Stimulated activated CD4-positive, alpha-beta T cell treated with anti-CD3 and anti-CD28 coated beads, TNF-alpha, amount 100 ng/mL, for 4 hours (primary cell): ENCODE results near the gene CHAMP1.

Experiments
- DNase-seq, 3 experiments: peaks; one replicate each; pipeline ENCODE4 v3.0.0-alpha.2; 2020; ENCODE audit warnings: low read depth in 3 of 3

Gene CHAMP1, protein sequence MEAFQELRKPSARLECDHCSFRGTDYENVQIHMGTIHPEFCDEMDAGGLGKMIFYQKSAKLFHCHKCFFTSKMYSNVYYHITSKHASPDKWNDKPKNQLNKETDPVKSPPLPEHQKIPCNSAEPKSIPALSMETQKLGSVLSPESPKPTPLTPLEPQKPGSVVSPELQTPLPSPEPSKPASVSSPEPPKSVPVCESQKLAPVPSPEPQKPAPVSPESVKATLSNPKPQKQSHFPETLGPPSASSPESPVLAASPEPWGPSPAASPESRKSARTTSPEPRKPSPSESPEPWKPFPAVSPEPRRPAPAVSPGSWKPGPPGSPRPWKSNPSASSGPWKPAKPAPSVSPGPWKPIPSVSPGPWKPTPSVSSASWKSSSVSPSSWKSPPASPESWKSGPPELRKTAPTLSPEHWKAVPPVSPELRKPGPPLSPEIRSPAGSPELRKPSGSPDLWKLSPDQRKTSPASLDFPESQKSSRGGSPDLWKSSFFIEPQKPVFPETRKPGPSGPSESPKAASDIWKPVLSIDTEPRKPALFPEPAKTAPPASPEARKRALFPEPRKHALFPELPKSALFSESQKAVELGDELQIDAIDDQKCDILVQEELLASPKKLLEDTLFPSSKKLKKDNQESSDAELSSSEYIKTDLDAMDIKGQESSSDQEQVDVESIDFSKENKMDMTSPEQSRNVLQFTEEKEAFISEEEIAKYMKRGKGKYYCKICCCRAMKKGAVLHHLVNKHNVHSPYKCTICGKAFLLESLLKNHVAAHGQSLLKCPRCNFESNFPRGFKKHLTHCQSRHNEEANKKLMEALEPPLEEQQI

DNA sequence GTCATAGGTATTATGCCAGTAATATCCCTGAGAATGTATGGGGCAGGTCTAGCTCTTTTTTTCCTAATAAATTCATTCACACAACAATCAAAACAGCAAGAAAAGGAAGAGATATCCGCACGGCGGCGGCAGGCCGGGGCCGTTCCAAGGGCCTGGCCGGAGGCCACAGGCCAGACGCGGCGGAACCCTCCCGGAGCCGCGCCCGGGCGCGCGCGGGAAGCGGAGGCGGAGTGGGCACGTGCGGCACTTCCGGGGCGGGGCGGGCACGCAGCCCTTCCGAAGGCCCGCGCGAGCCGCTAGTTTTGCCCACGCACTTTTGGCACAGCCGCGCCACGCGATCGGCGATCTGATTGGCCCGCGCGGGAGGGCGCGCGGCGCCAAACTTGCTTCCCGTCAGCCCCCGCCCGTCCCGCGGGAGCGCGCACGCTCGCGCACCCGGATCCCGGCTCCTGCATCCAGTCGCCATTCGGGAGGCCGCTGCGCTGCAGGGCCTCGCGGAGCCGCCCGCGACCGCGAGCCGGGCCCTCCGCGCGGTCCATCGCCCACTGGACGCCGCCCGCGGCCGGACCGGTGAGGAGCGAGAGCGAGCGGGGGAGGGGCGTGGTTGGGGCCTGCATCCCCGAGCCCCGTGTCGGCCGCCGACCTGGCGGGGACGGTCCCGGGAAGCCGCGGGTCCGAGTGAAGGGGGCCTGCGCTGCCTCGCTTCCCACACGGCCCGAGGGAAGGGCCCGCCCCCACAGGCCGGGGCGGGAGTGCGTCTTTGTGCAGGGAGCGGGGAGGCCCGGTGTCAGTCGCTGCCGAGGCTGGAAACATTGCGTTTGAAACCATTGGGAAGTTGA is at the start of gene CHAMP1:
CHAMP1 (plus strand) TSS at position 430 of the 839 bp plus-strand sequence. CDS start 9,340 bp downstream, outside the sequence.
- DNase-seq = peak; percentile 76 to 86 (median 81)

DNA sequence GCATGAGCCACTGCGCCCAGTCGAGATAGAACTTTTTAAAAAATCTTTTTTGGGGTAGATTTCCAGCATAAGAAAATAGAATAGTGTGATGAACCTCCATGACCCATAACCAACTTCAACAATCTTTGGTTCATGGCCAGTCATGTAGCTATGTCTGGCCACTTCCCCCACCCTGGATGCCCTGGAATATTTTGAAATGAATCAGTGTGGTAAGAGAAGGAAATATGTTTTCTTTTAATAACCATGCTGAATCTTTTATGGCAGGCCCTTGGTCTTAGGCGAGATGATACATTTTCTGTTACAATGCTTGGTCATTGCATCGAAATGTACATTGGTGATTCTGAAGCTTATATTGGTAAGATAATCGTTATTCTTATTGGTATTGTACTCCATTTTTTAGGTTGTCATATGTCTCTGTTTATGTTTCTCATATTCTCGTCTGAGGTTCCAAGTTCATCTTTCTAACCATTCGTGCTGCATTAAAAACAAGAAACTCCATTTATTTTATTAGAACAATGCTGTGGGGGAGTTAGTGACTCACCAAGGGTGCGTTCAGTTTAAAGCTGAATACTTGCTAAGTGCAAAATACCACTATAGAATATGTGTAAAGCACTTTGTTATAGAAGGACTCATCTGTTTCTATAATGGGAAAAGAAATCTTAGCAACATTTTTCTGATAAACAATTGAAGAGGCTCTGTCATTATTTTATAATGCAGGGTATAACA is 49.3 kb upstream of the CHAMP1 start:
- DNase-seq = no peak

DNA sequence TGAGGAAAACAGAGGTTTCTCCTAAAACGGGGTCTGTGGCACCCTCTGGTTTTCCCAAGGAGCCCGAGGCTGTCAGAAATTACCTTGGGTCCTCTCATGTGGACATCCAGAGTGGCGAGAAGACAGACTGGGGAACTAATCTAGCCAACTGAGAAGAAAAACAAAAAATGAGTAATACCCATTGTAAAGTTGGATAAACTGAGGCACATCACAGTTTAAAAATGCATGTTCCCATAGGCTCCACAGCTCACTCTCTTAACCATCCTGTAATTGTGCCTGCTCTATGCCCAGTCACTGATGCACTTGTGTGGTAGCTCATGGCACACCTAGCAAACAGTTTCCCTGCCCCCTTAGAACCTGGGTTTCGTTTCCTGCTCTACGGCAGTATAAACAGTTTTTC is 48.1 kb upstream of the CHAMP1 start:
- DNase-seq = no peak

DNA sequence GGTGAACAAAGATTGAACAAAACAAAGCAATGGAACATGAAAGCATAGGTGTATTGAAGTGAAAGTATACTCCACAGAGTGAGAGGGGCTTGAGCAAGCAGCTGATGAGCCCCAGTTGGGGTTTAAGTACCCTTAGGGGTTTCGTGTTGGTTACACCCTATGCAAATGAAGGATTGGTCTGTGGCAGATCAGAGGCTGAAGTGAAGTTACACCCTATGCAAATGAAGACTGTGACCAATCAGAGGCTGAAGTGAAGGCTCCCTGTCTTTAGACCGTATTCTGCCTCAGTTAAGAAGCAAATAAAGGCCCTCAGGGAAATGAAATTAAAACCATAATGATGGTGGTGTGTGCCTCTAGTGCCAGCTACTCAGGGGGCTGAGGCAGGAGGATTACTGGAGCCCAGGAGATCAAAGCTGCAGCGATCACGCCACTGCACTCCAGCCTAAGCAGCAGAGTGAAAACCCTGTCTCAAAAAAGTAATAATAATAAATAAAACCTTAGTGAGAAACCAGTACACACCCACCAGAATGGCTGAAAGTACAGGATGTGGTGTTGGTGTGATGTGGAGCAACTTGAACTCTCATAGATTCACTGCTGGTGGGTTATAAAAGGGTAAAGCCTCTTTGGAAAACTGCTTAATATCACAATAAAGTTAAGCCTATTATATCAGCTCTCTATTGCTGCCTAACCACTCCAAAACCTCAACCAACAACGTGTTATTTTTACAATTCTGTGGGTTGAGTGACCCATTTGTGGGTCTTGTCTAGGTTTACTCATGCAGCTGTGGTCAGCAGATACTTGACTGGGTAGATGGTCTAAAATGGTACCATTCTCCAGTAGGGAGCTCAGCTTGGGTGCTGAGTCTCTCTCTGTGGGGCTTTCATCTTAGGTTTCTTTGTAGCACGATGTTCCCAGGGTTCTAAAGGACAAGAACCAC is 45.7 kb upstream of the CHAMP1 start:
- no peak for DNase-seq

GRCh38 chr13:114269281-114269770 is 45.0 kb upstream of the CHAMP1 start:
- DNase-seq = no peak

- DNase-seq = no peak
Observed at GRCh38 chr13:114272977-114273376, 41.3 kb upstream of the CHAMP1 start.

DNA sequence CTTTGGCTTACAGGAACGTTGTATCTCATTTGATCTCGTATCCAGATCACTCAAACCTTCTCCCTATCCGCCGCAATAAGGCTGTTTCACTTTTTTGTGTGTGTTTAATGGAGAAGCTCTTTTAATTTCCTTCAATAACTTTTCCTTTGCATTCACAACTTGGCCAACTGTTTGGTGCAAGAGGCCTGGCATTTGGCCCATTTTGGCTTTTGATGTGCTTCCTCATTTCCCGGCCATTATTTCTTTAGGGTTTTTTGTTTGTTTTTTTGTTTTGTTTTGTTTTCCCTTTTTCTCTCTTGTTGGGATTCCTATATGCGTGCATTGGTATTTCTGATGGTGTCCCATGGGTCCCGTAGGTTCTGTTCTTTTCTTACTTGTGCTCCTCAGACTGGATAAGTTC is 39.0 kb upstream of the CHAMP1 start:
- DNase-seq = no peak

- DNase-seq = no peak
Observed at GRCh38 chr13:114279146-114279545, 35.2 kb upstream of the CHAMP1 start.

- DNase-seq = no peak
Observed at GRCh38 chr13:114279758-114280355, 34.4 kb upstream of the CHAMP1 start.

GRCh38 chr13:114281351-114282040 is 32.8 kb upstream of the CHAMP1 start, which contains the start of gene UPF3A:
Gene UPF3A (plus strand): TSS chr13:114281601. CDS start chr13:114281640, 39 bp downstream.
- peak; percentile 82 to 89 (median 82) for DNase-seq

DNA sequence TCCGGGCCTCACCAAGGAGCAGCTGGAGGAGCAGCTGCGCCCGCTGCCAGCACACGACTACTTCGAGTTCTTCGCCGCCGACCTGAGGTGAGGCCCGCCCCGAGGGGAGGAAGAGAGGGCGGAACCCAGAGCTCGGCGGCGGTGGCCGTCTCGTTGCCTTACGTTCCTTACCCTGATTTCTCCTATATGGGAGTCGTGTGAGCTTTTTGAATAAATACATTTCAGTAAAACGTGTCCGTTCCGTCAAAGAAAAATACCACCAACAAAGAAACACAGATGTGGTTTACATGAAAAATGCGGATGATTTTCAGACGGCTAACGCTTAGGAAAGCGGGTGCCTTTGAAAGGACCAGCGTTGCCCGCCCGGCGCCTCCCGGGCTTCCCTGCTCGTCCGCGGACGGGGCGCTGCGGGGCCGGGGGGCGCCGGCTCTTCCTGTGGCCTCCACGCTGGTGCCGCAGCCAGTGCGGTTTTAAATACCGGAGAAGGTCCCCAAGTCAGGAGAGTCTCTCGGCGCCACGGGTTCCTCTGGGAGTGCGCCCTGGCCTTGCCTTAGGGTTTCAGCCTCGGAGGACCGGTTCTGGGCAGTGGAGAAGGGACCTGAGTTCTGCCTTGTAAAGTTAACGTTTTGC is 32.1 kb upstream of the CHAMP1 start:
- DNase-seq = peak in 2 of 3 experiments; percentile 5 to 17

GRCh38 chr13:114283576-114283975 is 30.7 kb upstream of the CHAMP1 start:
- DNase-seq = no peak

DNA sequence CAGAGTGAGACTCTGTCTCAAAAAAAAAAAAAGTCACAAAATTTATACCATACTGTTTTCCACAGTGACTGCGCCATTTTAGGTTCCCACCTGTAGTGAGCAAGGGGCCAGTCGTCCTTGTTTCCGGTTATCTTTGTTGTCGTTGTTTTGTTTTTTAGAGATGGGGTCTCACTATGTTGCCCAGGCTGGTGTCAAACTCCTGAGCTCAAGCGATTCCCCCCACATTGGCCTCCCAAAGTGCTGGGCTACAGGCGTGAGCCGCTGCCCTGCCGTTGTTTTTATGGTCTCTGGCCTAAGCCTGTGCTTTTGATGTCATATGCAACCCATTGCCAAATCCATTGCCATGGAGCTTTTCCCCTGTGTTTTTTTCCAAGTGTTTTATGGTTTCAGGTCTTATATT is 29.6 kb upstream of the CHAMP1 start:
- no peak for DNase-seq

- no peak for DNase-seq
Observed at GRCh38 chr13:114285166-114285808, 29.0 kb upstream of the CHAMP1 start.

- DNase-seq = no peak
Observed at GRCh38 chr13:114286808-114287207, 27.5 kb upstream of the CHAMP1 start.

- no peak for DNase-seq
Observed at GRCh38 chr13:114288157-114288591, 26.1 kb upstream of the CHAMP1 start.

DNA sequence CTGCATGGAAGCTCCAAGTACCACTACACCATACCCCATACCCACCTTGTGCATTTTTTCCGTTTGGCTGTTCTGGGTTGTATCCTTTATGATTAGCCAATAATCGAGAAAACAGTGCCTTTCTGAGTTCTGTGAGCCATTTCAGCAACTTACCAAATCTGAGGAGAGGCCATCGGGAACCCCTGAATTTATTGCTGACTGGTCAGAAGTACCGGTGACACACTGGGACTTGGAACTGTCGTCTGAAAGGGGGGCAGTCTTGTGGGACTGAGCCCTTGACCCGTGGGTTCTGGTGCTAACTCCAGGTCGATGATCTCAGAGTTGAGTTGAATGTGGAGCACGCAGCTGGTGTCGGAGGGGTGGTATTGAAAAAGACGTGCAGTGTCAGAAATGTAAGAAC is 17.9 kb upstream of the CHAMP1 start:
- no peak for DNase-seq

GRCh38 chr13:114296902-114297301 is 17.4 kb upstream of the CHAMP1 start:
- no peak for DNase-seq
